Sigmoid colon (tissue), 7 donors: Measurements from ENCODE around the gene DAPK1. TPM values are rescaled to one million over a fixed set of nuclear protein-coding genes. Genes with fewer than 3 reads are reported as not detected.

ENCODE experiments used
- DNase-seq: peaks from one replicate; pipeline ENCODE4 v3.0.0-alpha.2; 2019
- H3K27ac ChIP-seq, 4 donors: fragments of 200-600 bp; sonication (generic); one replicate each; pipeline ENCODE4 v1.5.1; 2016 to 2019; ENCODE audit warnings: mild to moderate bottlenecking in 1 of 4
- H3K27me3 ChIP-seq, 3 donors: fragments of 200-600 bp; sonication (generic); one replicate each; pipeline ENCODE4 v1.5.1; 2019; ENCODE audit warnings: mild to moderate bottlenecking in 1 of 3
- H3K36me3 ChIP-seq, 4 donors: fragments of 200-600 bp; sonication (generic); one replicate each; pipeline ENCODE4 v1.5.1; 2016 to 2019
- H3K4me1 ChIP-seq, 4 donors: fragments of 200-600 bp; sonication (generic); one replicate each; pipeline ENCODE4 v1.5.1; 2017 to 2019
- H3K4me3 ChIP-seq, 4 donors: fragments of 200-600 bp; sonication (generic); one replicate each; pipeline ENCODE4 v1.5.1; 2017 to 2019; ENCODE audit warnings: mild to moderate bottlenecking in 2 of 4, moderate library complexity in 1 of 4
- H3K9me3 ChIP-seq, 4 donors: fragments of 200-600 bp in 3 of 4; sonication (generic) in 3 of 4; one replicate each; pipeline versions ENCODE4 v1.5.1 to v1.6.1; 2013 to 2019
- EP300 ChIP-seq, 4 donors: sonication (generic); formaldehyde crosslinking; IDR thresholded peaks; one replicate each; pipeline ENCODE4 v1.6.1; 2017; ENCODE audit warnings: antibody characterized with exemption in 4 of 4
- POLR2A ChIP-seq, 2 donors: fragments of 450-650 bp; IDR thresholded peaks; one replicate each; pipeline ENCODE4 v1.6.1; 2016; ENCODE audit warnings: antibody characterized with exemption in 2 of 2, mild to moderate bottlenecking in 2 of 2, moderate library complexity in 2 of 2
- POLR2AphosphoS5 ChIP-seq, 4 donors: sonication (generic); formaldehyde crosslinking; IDR thresholded peaks; one replicate each; pipeline ENCODE4 v1.6.1; 2017; ENCODE audit warnings: antibody characterized with exemption in 4 of 4
- WGBS, 2 donors: extraction: QIAGEN DNeasy Blood & Tissue Kit; methylation state at CpG; one replicate each; pipeline ENCODE4 v1.1.7; 2013; 5-methylcytosine and 5-hydroxymethylcytosine counted together
- intact Hi-C: fragments of 100-400 bp; cut with DNase I; formaldehyde crosslinking; loops from one replicate; pipeline ENCODE4 v1.15.1; 2023
- polyA plus RNA-seq, 3 donors: library from polyadenylated mRNA; stranded (reverse); fragments of 200-250 nt; gene quantifications; one replicate each; pipeline ENCODE4 v1.2.3, GENCODE V29; 2013
- total RNA-seq, 4 donors: library from RNA; depleted of rRNA; stranded (reverse); fragments of >200 nt; gene quantifications; one replicate each; pipeline ENCODE4 v1.1.0, GENCODE V29; 2016
- TF ChIP-seq, protein P1 (sequence below), 4 experiments: fragments of 450-650 bp in 3 of 4; fragments of 200-600 bp in 1 of 4; IDR thresholded peaks; one replicate each; pipeline ENCODE4 v1.5.1; 2016 to 2019; ENCODE audit warnings: antibody characterized with exemption in 4 of 4, mild to moderate bottlenecking in 3 of 4, moderate library complexity in 2 of 4
- donor health status: healthy with polysubstance abuse.
- donor health status: Bipolar disorder and iron deficiency.
- donor health status: healthy.

The DAPK1 gene
- total and polyA plus RNA-seq, 7 donors = 4.8 to 92.5 (median 78.1) TPM

- peaks cover 10 to 47% (median 18%) of the 10 kb centered on the region in 4 donors for H3K36me3 ChIP-seq
- DNase-seq = no peak
- WGBS, 2 donors = 68 to 76% methylated on average over 6 of the region's 6 CpGs
- H3K9me3 ChIP-seq = no peaks in the 10 kb centered on the region
- TF ChIP-seq POLR2AphosphoS5 (IDR thresholded peaks at IDR 0.05) = peak in 1 of 4 donors; percentile 8
- TF ChIP-seq POLR2A (IDR thresholded peaks at IDR 0.05) = no peak
- intact Hi-C loops = no loop called here
- no peak overlapping the region for H3K4me3 ChIP-seq
- peaks cover 0 to 16% (median 11%) of the 10 kb centered on the region in 4 donors for H3K4me1 ChIP-seq
- no peaks in the 10 kb centered on the region for H3K27me3 ChIP-seq
- H3K27ac ChIP-seq = peak overlapping the region in 2 of 4 donors; percentile 38 to 42
Measured at GRCh38 chr9:87707805-87708506, 210.3 kb downstream of the DAPK1 start.

DNA sequence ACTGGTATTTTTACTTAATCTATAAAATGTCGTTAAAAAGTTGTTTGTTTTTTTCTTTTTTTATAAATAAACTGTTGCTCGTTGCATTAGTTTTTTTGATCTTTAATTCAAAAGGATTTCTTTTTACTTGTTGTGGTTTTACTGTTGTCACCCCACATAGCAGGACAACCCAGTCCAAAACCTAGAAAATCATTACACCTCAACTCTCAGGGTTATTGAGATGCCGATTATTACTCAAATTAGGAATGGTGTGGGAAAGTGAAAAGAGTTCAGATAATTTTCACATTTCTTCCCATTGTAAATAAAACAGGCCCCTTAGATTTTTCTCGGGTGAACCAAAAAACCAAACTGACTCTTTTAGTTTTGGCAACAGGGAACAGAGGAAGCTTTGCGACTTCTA lies 210.9 kb downstream of the DAPK1 start:
- intact Hi-C loops = no loop called here
- TF ChIP-seq, protein P1, sequence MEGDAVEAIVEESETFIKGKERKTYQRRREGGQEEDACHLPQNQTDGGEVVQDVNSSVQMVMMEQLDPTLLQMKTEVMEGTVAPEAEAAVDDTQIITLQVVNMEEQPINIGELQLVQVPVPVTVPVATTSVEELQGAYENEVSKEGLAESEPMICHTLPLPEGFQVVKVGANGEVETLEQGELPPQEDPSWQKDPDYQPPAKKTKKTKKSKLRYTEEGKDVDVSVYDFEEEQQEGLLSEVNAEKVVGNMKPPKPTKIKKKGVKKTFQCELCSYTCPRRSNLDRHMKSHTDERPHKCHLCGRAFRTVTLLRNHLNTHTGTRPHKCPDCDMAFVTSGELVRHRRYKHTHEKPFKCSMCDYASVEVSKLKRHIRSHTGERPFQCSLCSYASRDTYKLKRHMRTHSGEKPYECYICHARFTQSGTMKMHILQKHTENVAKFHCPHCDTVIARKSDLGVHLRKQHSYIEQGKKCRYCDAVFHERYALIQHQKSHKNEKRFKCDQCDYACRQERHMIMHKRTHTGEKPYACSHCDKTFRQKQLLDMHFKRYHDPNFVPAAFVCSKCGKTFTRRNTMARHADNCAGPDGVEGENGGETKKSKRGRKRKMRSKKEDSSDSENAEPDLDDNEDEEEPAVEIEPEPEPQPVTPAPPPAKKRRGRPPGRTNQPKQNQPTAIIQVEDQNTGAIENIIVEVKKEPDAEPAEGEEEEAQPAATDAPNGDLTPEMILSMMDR (IDR thresholded peaks at IDR 0.05) = no peak
- TF ChIP-seq POLR2A (IDR thresholded peaks at IDR 0.05) (no peak), EP300 (IDR thresholded peaks at IDR 0.05) (no peak), POLR2AphosphoS5 (IDR thresholded peaks at IDR 0.05) (no peak)
- WGBS, 2 donors = 69 to 78% methylated on average over 5 of the region's 5 CpGs

DNA sequence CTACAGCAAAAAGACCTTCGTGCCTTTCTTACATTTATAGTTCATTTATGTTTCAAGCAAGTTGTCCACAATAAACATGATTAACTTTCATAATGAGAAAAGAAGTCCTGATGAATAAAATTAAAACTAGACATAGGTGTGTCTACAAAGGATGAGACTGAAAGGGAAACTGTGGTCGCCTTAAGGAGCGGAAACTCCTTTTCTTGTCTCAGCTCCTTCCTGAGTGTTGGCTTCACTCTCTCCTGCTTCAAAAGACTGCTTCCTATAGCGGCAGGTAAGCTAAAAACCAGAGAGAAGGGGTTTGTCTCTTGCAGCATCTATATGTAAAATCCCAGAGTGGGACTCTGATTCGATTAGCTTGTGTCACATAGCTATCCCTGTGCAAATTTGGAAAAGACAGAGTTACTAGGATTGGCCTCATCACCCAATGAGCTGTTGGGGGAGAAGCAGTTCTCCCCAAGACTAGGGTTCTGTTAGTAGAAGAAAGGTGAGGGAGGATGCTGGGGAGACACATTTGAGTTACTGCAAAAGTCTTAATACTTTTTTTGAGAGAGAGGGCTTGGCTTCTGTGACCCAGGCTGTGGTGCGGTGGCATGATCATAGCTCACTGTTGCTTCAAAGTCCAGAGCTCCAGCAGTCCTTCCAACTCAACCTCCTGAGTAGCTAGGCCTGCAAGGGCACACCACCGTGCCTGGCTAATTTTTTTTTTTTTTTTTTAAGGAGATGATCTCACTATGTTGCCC lies 211.5 kb downstream of the DAPK1 start:
- TF ChIP-seq POLR2AphosphoS5 (IDR thresholded peaks at IDR 0.05) = no peak
- no peak for TF ChIP-seq POLR2A (IDR thresholded peaks at IDR 0.05)
- TF ChIP-seq, protein P1 (IDR thresholded peaks at IDR 0.05) = no peak
- no peak for TF ChIP-seq EP300 (IDR thresholded peaks at IDR 0.05)
- Histone ChIP-seq H3K27me3 (no peaks in the 10 kb centered on the region), H3K4me3 (no peak overlapping the region), H3K9me3 (no peaks in the 10 kb centered on the region), H3K36me3 (peaks cover 5 to 35% (median 12%) of the 10 kb centered on the region in 4 donors), H3K27ac (no peak overlapping the region), H3K4me1 (peaks cover 0 to 23% (median 16%) of the 10 kb centered on the region in 4 donors)
- intact Hi-C loops = no loop called here
- WGBS, 2 donors = 71 to 88% methylated on average over 7 of the region's 7 CpGs
- DNase-seq = no peak

More for the DNA sequence above, 210.9 kb downstream of the DAPK1 start:
- H3K4me3 ChIP-seq = no peak overlapping the region
- H3K4me1 ChIP-seq = peaks cover 0 to 17% (median 11%) of the 10 kb centered on the region in 4 donors
- no peak overlapping the region for H3K27ac ChIP-seq
- H3K9me3 ChIP-seq = no peaks in the 10 kb centered on the region
- DNase-seq = no peak
- no peaks in the 10 kb centered on the region for H3K27me3 ChIP-seq
- H3K36me3 ChIP-seq = peaks cover 5 to 42% (median 12%) of the 10 kb centered on the region in 4 donors

DNA sequence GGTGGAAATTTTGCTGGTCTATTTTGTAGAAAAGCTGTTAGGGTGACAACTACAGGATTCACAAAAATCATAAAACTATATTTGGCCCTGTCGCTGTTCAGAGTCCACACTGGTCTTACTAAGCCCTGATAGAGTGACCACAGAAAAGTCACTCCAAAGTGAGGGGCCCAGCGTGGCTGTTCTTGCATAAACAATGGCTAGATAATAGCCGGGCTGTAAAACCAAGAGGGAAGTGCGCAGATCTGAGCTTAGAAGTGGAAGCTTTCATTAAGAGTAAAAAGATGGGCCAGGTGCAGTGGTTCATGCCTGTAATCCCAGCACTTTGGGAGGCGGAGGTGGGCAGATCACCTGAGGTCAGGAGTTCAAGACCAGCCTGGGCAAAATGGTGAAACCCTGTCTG lies 212.8 kb downstream of the DAPK1 start:
- Histone ChIP-seq H3K27ac (no peak overlapping the region), H3K4me1 (peaks cover 0 to 32% (median 24%) of the 10 kb centered on the region in 4 donors), H3K27me3 (no peaks in the 10 kb centered on the region), H3K9me3 (no peaks in the 10 kb centered on the region), H3K4me3 (no peak overlapping the region), H3K36me3 (peaks cover 5 to 30% (median 12%) of the 10 kb centered on the region in 4 donors)
- TF ChIP-seq, protein P1 (IDR thresholded peaks at IDR 0.05) = no peak
- TF ChIP-seq EP300 (IDR thresholded peaks at IDR 0.05) (no peak), POLR2A (IDR thresholded peaks at IDR 0.05) (no peak), POLR2AphosphoS5 (IDR thresholded peaks at IDR 0.05) (no peak)
- intact Hi-C loops = no loop called here
- no peak for DNase-seq
- 75 to 76% methylated on average over 5 of the region's 5 CpGs for WGBS, 2 donors
